Keratinocyte (primary cell): ENCODE data around the gene PTPRN2. TPM values are rescaled to one million over a fixed set of nuclear protein-coding genes. Genes with fewer than 3 reads are reported as not detected.
A peak's percentile ranks its signal among the peaks of the same experiment; 100 is the strongest.

Experiments used
- DNase-seq: peaks from one replicate; pipeline ENCODE4 v3.0.0-alpha.2; 2011; ENCODE audit warnings: low read depth, missing footprints, low spot score
- FAIRE-seq: peaks from 2 replicates; lab custom pipeline; 2011; peaks lifted over from hg19 to GRCh38; lab: Jason Lieb, UNC
- H2AFZ ChIP-seq: 2 replicates; pipeline ENCODE4 v1.6.0; 2012; ENCODE audit warnings: low read length, control low read depth, inconsistent platforms; ENCODE audit not compliant: control insufficient read depth
- H3K27ac ChIP-seq: 2 replicates; pipeline ENCODE4 v1.5.1; 2011; ENCODE audit warnings: low read length; ENCODE audit not compliant: control insufficient read depth, insufficient read depth
- H3K27me3 ChIP-seq: 3 replicates; pipeline ENCODE4 v1.6.0; 2011; ENCODE audit warnings: low read length; ENCODE audit not compliant: control insufficient read depth, insufficient read depth; ENCODE audit errors: extremely low read depth
- H3K36me3 ChIP-seq, 2 experiments: 2 replicates in 1 of 2; 3 replicates in 1 of 2; pipeline ENCODE4 v1.5.1; 2011; ENCODE audit warnings: low read length in 2 of 2, mild to moderate bottlenecking in 1 of 2; ENCODE audit not compliant: control insufficient read depth in 2 of 2, insufficient read depth in 2 of 2; ENCODE audit errors: extremely low read depth in 1 of 2
- H3K4me1 ChIP-seq: 3 replicates; pipeline ENCODE4 v1.5.1; 2011; ENCODE audit warnings: low read length; ENCODE audit not compliant: control insufficient read depth, insufficient read depth; ENCODE audit errors: extremely low read depth
- H3K4me2 ChIP-seq: 3 replicates; pipeline ENCODE4 v1.6.0; 2011; ENCODE audit warnings: low read depth, low read length; ENCODE audit not compliant: control insufficient read depth, insufficient read depth; ENCODE audit errors: extremely low read depth
- H3K4me3 ChIP-seq, 3 experiments: fragments of 200-600 bp in 1 of 3; sonication (generic) in 1 of 3; 2 replicates in 2 of 3; 3 replicates in 1 of 3; pipeline ENCODE4 v1.5.1; 2011 to 2016; ENCODE audit warnings: low read length in 3 of 3, mild to moderate bottlenecking in 3 of 3, control low read depth in 2 of 3, inconsistent platforms in 1 of 3, low read depth in 1 of 3, mixed read lengths in 1 of 3, mixed run types in 1 of 3, moderate library complexity in 1 of 3; ENCODE audit not compliant: control insufficient read depth in 2 of 3, insufficient read depth in 2 of 3; ENCODE audit errors: extremely low read depth in 1 of 3
- H3K79me2 ChIP-seq: 2 replicates; pipeline ENCODE4 v1.6.0; 2012; ENCODE audit warnings: low read length; ENCODE audit not compliant: control insufficient read depth, insufficient read depth
- H3K9ac ChIP-seq: 3 replicates; pipeline ENCODE4 v1.6.0; 2011; ENCODE audit warnings: low read length; ENCODE audit not compliant: control insufficient read depth, insufficient read depth; ENCODE audit errors: extremely low read depth
- H3K9me1 ChIP-seq: 3 replicates; pipeline ENCODE4 v1.6.0; 2011; ENCODE audit warnings: low read length; ENCODE audit not compliant: control insufficient read depth, insufficient read depth; ENCODE audit errors: extremely low read depth
- H3K9me3 ChIP-seq: 2 replicates; pipeline ENCODE4 v1.5.1; 2012; ENCODE audit warnings: low read depth, low read length; ENCODE audit not compliant: control insufficient read depth
- H4K20me1 ChIP-seq: 3 replicates; pipeline ENCODE4 v1.6.0; 2011; ENCODE audit warnings: low read length; ENCODE audit not compliant: control insufficient read depth, insufficient read depth; ENCODE audit errors: extremely low read depth
- EZH2 ChIP-seq: IDR thresholded peaks from one replicate; pipeline ENCODE4 v1.6.1; 2012; ENCODE audit warnings: inconsistent platforms, mild to moderate bottlenecking, low read length, moderate library complexity
- dilution Hi-C: fragments of 300-500 bp; cut with MboI; formaldehyde crosslinking; loops from one replicate; pipeline ENCODE4 v1.7.0; 2020; ENCODE audit warnings: low sequenced_read_pairs; ENCODE audit not compliant: extremely low pct_ligation_motif_present
- polyA plus RNA-seq, 5 experiments: library from polyadenylated mRNA; depleted of rRNA in 3 of 5; stranded (reverse) in 3 of 5; stranded (forward) in 1 of 5; unstranded in 1 of 5; fragments of >200 nt; gene quantifications; 1 replicate in 1 of 5; 2 replicates in 3 of 5; 3 replicates in 1 of 5; pipeline versions ENCODE4 v1.2.1 to v1.2.3, GENCODE V29; 2011 to 2012; ENCODE audit warnings: missing spikeins in 2 of 5, low read depth in 1 of 5, low replicate concordance in 1 of 5
- TF ChIP-seq, protein P1 (sequence below), 3 experiments: IDR thresholded peaks in 1 of 3; conservative IDR thresholded peaks in 1 of 3; optimal IDR thresholded peaks in 1 of 3; 2 replicates in 2 of 3; 3 replicates in 1 of 3; pipeline versions ENCODE3 to v1.5.1; 2011; ENCODE audit warnings: low read length in 3 of 3, mild to moderate bottlenecking in 3 of 3, moderate library complexity in 2 of 3, control low read depth in 1 of 3, inconsistent platforms in 1 of 3; ENCODE audit not compliant: insufficient read depth in 2 of 3; ENCODE audit errors: extremely low read depth in 1 of 3

PTPRN2 gene
- polyA plus RNA-seq, 1 donor (not counting 4 experiments of a cell fraction or from before 2014, with no cell fraction given), result not detected

DNA sequence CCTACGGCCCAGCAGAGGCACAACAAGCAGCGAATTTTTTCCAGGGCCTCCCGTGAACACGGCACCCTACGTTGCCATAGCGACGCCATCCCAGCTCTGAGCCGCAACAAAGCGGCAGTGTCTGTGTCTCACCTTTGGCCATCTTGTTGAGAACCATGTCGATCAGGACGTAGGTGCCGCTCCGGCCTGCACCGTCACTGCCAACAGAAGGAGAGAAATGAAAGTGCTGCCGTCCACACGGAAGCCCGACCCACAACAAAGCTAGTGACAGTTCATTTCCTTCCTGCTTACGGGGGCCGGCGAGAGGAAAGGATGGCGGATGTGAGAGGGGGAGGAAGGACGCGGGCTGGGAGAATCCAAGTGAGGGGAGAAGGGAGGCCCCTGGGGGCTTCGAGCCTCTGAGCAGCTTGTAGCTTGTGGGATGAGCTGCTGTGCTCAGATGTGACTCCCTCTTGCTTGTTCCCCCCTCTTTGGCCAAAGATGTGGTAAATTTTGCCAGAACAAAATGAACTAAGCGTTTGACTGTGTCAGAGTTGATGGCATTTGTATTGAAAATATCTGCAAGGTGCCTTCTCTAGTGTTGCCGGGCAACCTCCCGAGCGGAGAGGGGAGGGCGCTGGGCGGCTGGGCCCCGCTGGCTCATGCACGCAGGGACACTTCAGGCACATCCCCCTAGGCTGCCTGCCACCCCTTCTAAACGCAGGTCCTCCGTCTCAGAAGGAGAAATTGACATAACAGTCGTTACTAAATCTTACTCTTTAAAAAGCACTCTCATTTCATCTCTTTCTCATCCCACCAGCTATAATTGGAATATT is 1018.6 kb downstream of the PTPRN2 start:
- DNase-seq (no peak), FAIRE-seq (no peak)
- Histone ChIP-seq H3K4me1 (no peaks in the 10 kb centered on the region), H4K20me1 (no peaks in the 10 kb centered on the region), H3K4me3 (no peak overlapping the region), H3K27me3 (no peaks in the 10 kb centered on the region), H3K9me1 (no peaks in the 10 kb centered on the region), H3K27ac (no peak overlapping the region), H3K4me2 (peak overlapping the region; percentile 35), H3K9ac (no peak overlapping the region), H3K79me2 (no peaks in the 10 kb centered on the region), H2AFZ (peak overlapping the region; percentile 54), H3K36me3 (no peaks in the 10 kb centered on the region), H3K9me3 (peaks cover 7% of the 10 kb centered on the region)
- TF ChIP-seq, protein P1, sequence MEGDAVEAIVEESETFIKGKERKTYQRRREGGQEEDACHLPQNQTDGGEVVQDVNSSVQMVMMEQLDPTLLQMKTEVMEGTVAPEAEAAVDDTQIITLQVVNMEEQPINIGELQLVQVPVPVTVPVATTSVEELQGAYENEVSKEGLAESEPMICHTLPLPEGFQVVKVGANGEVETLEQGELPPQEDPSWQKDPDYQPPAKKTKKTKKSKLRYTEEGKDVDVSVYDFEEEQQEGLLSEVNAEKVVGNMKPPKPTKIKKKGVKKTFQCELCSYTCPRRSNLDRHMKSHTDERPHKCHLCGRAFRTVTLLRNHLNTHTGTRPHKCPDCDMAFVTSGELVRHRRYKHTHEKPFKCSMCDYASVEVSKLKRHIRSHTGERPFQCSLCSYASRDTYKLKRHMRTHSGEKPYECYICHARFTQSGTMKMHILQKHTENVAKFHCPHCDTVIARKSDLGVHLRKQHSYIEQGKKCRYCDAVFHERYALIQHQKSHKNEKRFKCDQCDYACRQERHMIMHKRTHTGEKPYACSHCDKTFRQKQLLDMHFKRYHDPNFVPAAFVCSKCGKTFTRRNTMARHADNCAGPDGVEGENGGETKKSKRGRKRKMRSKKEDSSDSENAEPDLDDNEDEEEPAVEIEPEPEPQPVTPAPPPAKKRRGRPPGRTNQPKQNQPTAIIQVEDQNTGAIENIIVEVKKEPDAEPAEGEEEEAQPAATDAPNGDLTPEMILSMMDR (optimal IDR thresholded peaks at IDR 0.05 in 1 of 3, IDR thresholded peaks at IDR 0.05 in 1 of 3, conservative IDR thresholded peaks at IDR 0.05 in 1 of 3; ENCODE audit: extremely low read depth in 1 of 3, insufficient read depth in 2 of 3, low read length in 3 of 3), result no peak
- TF ChIP-seq EZH2, result no peak
- dilution Hi-C loops, result no loop called here

DNA sequence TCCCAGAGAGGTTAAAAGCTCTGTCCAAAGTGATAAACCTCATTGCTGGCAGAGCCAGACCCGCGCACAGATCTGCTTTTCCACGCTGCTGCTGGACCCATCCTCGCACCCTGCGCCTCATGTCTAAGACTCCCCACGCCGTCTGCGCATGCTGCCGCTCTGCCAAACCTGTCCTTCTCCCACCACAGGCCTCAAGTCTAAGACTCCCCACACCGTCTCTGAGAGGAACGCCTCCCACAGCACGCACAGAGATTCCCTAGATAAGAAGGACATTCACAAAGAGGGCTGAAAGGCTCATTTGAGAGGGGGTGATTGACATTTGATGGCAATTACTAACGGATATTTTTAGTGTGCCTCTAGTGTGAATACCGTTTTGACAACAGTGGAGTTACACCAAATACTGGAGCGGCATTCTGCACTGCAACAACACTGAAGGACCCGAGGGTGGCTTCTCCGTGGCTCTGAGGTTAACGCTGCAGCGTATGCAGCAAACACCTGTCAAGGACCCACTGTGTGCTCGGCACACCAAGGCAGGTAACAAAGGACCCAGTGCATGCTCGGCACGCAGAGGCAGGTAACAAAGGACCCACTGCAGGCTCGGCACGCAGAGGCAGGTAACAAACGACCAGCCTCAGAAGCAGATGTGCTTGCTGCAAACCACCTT is 1019.4 kb downstream of the PTPRN2 start:
- Histone ChIP-seq H3K27me3 (no peaks in the 10 kb centered on the region), H3K9ac (no peak overlapping the region), H3K79me2 (no peaks in the 10 kb centered on the region), H3K4me1 (no peaks in the 10 kb centered on the region), H3K4me3 (no peak overlapping the region), H4K20me1 (no peaks in the 10 kb centered on the region), H3K9me3 (peaks cover 10% of the 10 kb centered on the region), H2AFZ (peak overlapping the region; percentile 54), H3K27ac (no peak overlapping the region), H3K9me1 (no peaks in the 10 kb centered on the region), H3K4me2 (no peak overlapping the region), H3K36me3 (no peaks in the 10 kb centered on the region)
- dilution Hi-C loops, result no loop called here
- TF ChIP-seq, protein P1 (optimal IDR thresholded peaks at IDR 0.05 in 1 of 3, IDR thresholded peaks at IDR 0.05 in 1 of 3, conservative IDR thresholded peaks at IDR 0.05 in 1 of 3; ENCODE audit: extremely low read depth in 1 of 3, insufficient read depth in 2 of 3, low read length in 3 of 3), result no peak
- TF ChIP-seq EZH2, result no peak
- DNase-seq, result no peak
- no peak for FAIRE-seq
